GM18868 (cell line): ENCODE measurements around the gene GALP.
"Not testable (repeated sequence)": the region's sequence is repeated elsewhere in the genome, so short reads cannot be mapped to it uniquely, and the experiment has no call there.

Experiments
- ATAC-seq: cut with Tn5 transposase; IDR thresholded peaks from one replicate; pipeline ENCODE4 v1.9.1; 2021; ENCODE audit warnings: mild to moderate bottlenecking, moderate library complexity; ENCODE audit not compliant: unreplicated experiment

Gene GALP

GRCh38 chr19:56175861-56176307 is at the start of gene GALP:
Gene GALP (plus strand): TSS chr19:56176008. CDS start chr19:56177109, 1,101 bp downstream.
- ATAC-seq: not testable (repeated sequence)

- ATAC-seq: no peak
Measured at GRCh38 chr19:56126983-56127780, 48.6 kb upstream of the GALP start.

DNA sequence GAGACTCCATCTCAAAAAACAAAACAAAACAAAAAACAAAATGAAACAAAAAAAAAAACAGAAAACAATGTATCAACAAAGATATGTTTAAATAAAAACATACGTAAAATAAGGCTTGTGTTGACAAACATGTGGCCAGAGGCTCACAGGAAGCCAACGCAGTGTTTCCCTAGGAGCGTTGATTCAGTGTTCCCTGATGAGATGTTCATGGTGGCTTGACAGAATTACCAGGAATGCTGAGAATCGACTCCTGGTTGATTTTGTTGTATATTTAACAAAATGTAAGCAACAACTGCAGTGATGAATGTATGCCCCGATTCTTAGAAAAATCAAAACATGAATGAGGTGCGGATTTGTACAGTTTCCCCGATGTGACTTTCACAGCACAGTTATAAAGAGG is 45.8 kb upstream of the GALP start:
- ATAC-seq: no peak

DNA sequence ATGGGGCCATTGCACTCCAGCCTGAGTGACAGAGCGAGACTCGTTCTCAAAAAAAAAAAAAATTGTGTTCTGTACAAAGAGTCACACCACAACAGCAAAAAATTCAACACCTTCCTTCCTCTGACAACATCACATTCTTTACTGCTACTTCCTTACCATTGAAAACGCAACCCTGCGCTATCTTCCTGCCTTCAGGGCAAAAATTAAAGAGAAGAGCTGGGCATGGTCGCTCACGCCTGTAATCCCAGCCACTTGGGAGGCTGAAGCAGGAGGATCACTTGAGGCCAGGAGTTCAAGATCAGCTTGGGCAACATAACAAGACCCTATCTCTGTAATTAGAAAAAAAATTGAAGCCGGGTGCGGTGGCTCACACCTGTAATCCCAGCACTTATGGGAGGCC is 44.2 kb upstream of the GALP start:
- no peak for ATAC-seq

DNA sequence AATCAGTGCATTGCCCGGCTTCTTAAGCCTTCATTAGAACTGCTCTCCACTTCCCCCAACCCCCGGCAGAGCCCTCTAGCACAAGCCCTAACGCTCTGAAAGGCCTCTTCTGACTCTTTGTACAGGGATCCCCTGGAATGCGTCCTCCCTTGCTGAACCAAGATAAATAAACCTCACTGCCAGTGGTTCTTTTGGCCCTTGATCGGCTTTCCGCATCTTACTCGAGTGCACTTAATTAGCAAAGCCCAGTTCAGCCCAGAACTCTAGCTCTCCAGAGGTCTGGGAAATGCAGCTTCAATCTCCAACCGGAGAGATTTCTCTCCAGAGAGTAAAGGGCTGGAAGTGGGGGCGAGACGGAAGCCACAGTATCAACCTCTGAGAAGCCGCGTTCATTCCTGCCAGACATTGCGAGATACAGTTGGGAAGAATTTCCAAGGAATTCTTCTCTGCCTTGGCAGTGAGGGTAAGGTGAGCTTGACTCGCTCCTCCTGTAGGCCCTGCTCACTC is 43.4 kb upstream of the GALP start:
- ATAC-seq: no peak

GRCh38 chr19:56133858-56134653 is 41.8 kb upstream of the GALP start:
- no peak for ATAC-seq

DNA sequence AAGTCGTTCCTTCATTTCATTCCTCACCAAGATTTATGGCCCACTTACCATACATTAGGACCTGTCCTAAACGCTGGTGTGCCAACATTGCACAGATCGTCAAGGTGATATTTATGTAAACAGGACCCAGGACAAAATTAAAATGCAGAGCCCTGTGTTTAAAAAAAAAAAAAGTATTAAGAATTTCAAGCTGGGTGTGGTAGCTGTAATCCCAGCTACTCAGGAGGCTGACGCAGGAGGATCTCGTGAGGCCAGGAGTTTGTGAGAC is 41.2 kb upstream of the GALP start:
- ATAC-seq: no peak

DNA sequence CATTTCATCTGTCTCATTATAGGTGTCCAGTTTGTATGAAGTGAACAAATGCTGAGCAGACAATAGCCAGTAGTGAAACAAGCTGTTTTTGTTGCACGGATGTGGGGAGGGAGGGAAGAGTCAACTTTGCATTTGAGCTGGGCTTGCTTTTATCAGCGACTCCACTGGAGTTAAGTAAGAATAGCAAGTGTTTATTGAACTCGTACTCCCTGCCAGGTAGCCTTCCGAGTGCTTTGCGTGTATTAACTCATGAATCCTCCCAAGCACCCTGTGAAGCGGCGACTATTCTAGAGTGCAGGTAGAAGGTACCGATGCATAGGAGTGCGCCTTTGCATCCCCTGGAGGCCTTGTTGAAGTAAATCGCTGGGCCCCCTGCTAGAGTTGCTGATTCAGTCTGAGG is 39.4 kb upstream of the GALP start:
- no peak for ATAC-seq

- no peak for ATAC-seq
Measured at GRCh38 chr19:56137405-56137804, 38.4 kb upstream of the GALP start.

GRCh38 chr19:56138069-56138468 is 37.7 kb upstream of the GALP start:
- no peak for ATAC-seq

DNA sequence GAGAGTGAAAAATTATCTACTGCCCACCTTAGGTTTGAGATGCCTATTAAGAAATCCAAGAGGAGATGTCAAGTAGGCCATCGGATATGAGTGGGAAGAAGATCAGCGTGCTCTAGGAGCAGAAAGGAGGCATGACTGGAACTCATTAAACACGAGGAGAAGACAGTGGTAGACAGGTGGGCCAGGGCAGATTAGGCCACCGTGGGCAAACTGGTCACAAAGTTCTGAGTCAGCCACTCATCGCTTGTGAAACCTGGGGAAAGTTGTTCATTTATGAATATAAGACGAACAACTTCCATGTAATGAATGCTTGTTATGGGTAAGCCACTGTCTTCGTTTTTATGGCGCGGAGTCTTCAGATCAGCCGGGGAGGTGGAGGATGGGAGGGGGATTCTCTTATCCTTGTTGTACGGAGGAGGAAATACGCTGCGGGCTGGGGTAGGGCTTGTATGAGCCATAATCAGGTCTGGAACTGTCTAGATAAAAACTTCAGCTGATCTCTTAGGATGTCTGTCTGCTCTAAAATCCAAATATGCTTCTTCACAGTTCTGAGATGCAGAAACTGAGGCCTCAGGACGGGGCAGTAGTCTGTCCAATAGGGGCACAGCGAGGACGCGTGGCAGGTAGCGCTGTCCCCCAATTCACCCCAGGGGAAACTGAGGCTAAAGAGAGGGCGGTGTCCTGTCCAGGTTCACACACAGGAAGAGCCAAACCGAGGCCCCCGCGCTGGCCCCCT is 35.8 kb upstream of the GALP start:
- ATAC-seq: no peak

GRCh38 chr19:56140583-56141416 is 35.0 kb upstream of the GALP start, which contains the start of gene ZNF444:
Gene ZNF444 (plus strand): TSS chr19:56141287. CDS start chr19:56146912, 5,625 bp downstream.
- peak; percentile 87 for ATAC-seq

DNA sequence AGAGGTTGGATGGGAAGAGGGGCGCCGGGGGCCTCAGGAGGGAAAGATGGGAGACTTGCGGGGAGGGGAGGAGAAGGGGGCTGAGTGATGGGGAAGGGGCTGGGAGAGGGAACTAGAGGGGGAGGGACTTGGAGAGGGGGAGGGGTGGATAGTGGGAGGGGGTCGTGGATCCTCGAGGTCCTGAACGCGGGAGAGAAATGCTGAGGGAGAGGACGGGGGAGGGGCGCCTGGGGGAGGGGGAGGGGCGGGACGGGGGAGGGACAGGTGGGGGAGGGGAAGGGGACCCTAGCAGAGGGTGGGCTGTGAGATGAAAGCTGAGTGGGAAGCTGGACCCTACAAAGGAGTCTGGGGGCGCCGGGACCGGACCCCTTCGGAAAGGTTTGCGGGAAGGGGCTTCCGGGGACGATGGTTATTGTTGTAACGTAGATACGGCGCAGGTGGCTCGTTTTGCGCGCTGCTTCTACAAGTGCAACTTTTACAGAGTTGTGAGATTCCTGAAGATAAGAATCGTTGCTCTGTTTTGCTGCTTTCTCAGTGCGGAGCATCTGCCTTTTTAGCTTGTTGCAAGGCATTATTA is 34.3 kb upstream of the GALP start:
- no peak for ATAC-seq

- no peak for ATAC-seq
Measured at GRCh38 chr19:56142087-56142787, 33.6 kb upstream of the GALP start.

DNA sequence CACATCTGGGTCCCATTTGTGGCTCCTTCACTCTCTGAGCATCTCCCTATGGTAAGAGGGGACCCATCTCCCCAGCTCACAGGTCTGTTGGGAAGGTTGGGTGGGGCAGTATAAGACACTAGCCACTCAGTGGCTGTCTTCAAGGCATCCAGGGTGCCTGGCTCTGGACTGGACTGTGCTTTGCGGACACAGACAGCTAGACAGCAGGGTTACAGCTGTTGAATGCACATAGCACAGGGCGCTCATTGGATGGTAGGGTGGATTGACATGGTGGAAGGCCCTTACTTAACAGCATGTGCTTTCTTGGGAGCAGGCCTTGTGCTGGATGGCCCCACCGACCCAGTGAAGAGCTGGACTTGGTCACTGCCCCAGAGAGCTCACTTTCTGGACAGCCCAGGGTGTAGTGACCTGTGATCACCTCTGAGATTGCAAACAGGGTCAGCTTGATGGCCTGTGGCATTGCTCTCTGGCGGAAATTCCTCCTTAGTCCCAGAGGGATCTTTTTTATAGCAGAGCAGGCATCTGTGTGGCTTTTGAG is 32.8 kb upstream of the GALP start:
- ATAC-seq: no peak

DNA sequence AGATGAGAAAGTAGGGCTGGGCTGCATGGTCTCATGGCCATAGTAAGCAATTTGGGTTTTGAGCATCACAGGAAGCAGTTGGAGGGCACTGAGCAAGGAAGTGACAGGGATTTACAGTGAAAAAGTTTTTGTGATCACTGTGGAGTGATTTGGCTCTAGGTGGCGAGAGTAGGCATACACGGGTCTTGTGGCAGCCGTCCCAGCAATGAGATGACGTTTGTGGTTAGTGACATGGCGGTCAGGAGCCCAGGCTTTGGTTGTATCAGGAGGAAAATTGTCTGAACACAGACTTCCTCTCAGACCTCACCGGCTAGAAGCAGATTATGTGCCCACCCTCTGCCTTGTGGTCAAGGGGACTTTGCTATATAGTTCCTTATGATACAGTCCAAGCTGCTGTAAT is 31.4 kb upstream of the GALP start:
- ATAC-seq: no peak

DNA sequence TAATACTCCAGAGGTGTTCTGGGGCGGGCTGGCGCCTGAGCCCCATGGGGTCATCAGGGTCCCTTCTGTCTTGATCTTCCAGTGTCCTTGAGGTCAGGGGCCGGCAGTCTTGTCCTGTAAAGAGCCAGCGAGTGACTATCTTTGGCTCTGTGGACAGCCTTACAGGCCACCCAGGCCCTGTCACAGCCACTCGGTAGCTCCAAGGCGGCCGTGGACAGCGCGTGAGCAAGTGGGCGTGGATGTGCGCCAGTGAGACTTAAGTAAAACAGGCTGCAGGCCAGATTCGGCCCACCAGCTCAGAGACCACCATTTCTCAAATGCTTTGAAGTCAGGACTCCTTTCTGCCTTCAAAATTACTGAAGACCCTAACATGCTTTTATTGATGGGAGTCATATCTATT is 31.0 kb upstream of the GALP start:
- ATAC-seq: no peak

DNA sequence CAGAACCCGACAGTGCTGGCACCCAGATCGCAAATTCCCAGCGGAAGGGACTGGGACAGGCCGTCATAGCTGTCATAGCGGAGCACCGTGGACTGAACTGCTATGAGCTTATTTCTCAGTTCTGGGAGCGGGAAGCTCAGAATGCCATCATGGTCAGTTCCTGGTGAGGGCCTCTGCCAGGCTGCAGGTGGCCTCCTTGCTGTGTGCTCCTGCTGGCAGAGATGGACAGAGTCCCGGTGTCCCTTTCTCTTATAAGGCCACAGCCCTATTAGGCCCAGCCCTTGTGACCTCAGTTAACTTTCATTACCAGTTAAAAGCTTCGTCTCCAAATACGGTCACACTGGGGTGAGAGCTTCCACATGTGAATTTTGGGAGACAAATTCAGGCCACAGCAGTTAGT is 30.1 kb upstream of the GALP start:
- ATAC-seq: no peak

DNA sequence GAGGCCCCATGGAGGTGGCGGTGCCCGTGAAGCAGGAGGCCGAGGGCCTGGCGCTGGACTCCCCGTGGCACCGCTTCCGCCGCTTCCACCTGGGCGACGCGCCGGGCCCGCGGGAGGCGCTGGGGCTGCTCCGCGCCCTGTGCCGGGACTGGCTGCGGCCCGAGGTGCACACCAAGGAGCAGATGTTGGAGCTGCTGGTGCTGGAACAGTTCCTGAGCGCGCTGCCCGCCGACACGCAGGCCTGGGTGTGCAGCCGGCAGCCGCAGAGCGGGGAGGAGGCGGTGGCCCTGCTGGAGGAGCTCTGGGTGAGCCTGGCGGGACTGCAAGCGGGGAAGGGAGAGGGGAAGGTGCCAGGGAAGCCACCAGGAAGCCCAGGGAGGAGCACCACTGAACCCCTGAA is 28.9 kb upstream of the GALP start:
- no peak for ATAC-seq
